GM12875 (cell line): Measurements from ENCODE around the gene ZC3H7A.

ENCODE experiments used
- H3K4me3 ChIP-seq: one replicate; pipeline ENCODE4 v1.5.1; 2011; ENCODE audit warnings: low read depth, low read length, control low read depth
- CTCF ChIP-seq: IDR thresholded peaks from 2 replicates; pipeline ENCODE4 v1.5.1; 2011; ENCODE audit warnings: low read depth, mild to moderate bottlenecking, control low read depth, inconsistent platforms, low read length, moderate library complexity, borderline replicate concordance; ENCODE audit not compliant: insufficient read depth

Gene ZC3H7A

GRCh38 chr16:11797957-11798299, 870 bp upstream of the ZC3H7A start:
- peak overlapping the region; percentile 69 for H3K4me3 ChIP-seq
- TF ChIP-seq CTCF: no peak

GRCh38 chr16:11796227-11797165, 562 bp downstream of the ZC3H7A start:
- H3K4me3 ChIP-seq: peak overlapping the region; percentile 73
- no peak for TF ChIP-seq CTCF

- H3K4me3 ChIP-seq: peak overlapping the region; percentile 73
- TF ChIP-seq CTCF: no peak
These were observed 1.2 kb downstream of the ZC3H7A start for GRCh38 chr16:11795887-11796226.

- H3K4me3 ChIP-seq: peak overlapping the region; percentile 73
- TF ChIP-seq CTCF: no peak
These were observed 1.8 kb downstream of the ZC3H7A start for GRCh38 chr16:11794996-11795886.

DNA sequence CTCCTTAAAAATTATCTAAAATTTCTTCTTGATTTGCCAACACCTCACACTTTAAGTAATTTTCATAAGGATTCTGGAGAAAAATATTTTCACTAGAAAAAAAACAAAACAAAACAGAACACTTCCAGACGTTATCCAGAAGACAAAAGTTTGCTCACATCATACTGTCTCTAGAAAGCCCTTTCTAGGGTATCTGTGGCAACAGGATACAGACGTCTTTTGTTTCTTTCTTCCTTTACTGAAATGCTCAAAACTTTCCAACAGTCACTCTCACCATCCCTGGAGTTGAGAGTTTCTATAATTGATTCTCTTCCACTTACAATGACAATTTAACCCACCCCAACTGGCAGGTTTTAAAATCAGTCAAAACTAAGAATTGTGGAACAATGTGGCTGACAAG, 2.6 kb downstream of the ZC3H7A start:
- no peak overlapping the region for H3K4me3 ChIP-seq
- no peak for TF ChIP-seq CTCF

- no peak for TF ChIP-seq CTCF
These were observed 3.2 kb downstream of the ZC3H7A start for GRCh38 chr16:11793840-11794239.

More at GRCh38 chr16:11793840-11794239, 3.2 kb downstream of the ZC3H7A start:
- H3K4me3 ChIP-seq: no peak overlapping the region
